A549 (cell line): ENCODE results near the gene TBC1D12. TPM values are rescaled to one million over a fixed set of nuclear protein-coding genes. Genes with fewer than 3 reads are reported as not detected.
A peak's percentile ranks its signal among the peaks of the same experiment; 100 is the strongest.

Source experiments
- ATAC-seq, 2 experiments: fragments of 200-7000 bp in 1 of 2; fragments of >200 bp in 1 of 2; cut with Nextera tagmentation in 1 of 2; cut with Tn5 transposase in 1 of 2; 3 replicates each; pipeline versions ENCODE4 v1.8.0 to v1.9.1; 2018 to 2020; ENCODE audit warnings: mild to moderate bottlenecking in 1 of 2, moderate library complexity in 1 of 2
- CTCF ChIA-PET: fragments of 300-600 bp; sonication (Branson Sonifier 250); formaldehyde crosslinking; extraction: SDS; loops from one replicate; lab custom pipeline; 2021; ENCODE audit warnings: antibody characterized with exemption, inconsistent platforms; lab: Yijun Ruan, JAX
- POLR2A ChIA-PET: fragments of 350-600 bp; formaldehyde crosslinking; extraction: SDS; loops from one replicate; lab custom pipeline; 2021; ENCODE audit warnings: antibody characterized with exemption, inconsistent platforms; lab: Yijun Ruan, JAX
- DNase-seq, 2 experiments: peaks; one replicate each; pipeline versions ENCODE4 v3.0.0 to v3.0.0-alpha.2; 2011 to 2016; ENCODE audit warnings: low read depth in 1 of 2, low spot score in 1 of 2
- FAIRE-seq: peaks from 2 replicates; lab custom pipeline; 2011; peaks lifted over from hg19 to GRCh38; lab: Jason Lieb, UNC
- H3K27ac ChIP-seq, 2 experiments: fragments of >200 bp; sonication (Bioruptor Twin); formaldehyde crosslinking; 3 replicates each; pipeline ENCODE4 v1.5.1; 2016 to 2017
- H3K4me1 ChIP-seq: fragments of >200 bp; sonication (Bioruptor Twin); formaldehyde crosslinking; 3 replicates; pipeline ENCODE4 v1.6.1; 2016
- H3K4me2 ChIP-seq: fragments of >200 bp; sonication (Bioruptor Twin); formaldehyde crosslinking; 3 replicates; pipeline ENCODE4 v1.6.1; 2016
- H3K4me3 ChIP-seq: fragments of >200 bp; sonication (Bioruptor Twin); formaldehyde crosslinking; 3 replicates; pipeline ENCODE4 v1.5.1; 2016
- H3K9me3 ChIP-seq: fragments of >200 bp; sonication (Bioruptor Twin); formaldehyde crosslinking; 3 replicates; pipeline ENCODE4 v1.6.1; 2016
- BCL3 ChIP-seq: fragments of >200 bp; sonication (Bioruptor Twin); formaldehyde crosslinking; IDR thresholded peaks from 3 replicates; pipeline ENCODE4 v1.6.1; 2016
- BHLHE40 ChIP-seq: IDR thresholded peaks from 2 replicates; pipeline ENCODE4 v1.6.1; 2012; ENCODE audit warnings: low read depth, low read length, inconsistent platforms
- CBX2 ChIP-seq: fragments of 200-600 bp; sonication (generic); IDR thresholded peaks from 2 replicates; pipeline ENCODE4 v1.6.1; 2016; ENCODE audit warnings: low read depth, mild to moderate bottlenecking, borderline replicate concordance
- CEBPB ChIP-seq, 2 experiments: fragments of >200 bp in 1 of 2; sonication (Bioruptor Twin) in 1 of 2; formaldehyde crosslinking in 1 of 2; IDR thresholded peaks; 2 replicates each; pipeline ENCODE4 v1.6.1; 2012 to 2016
- CHD2 ChIP-seq: fragments of 150-350 bp; IDR thresholded peaks from 2 replicates; pipeline ENCODE4 v1.6.1; 2014; ENCODE audit warnings: low read length; ENCODE audit not compliant: partially characterized antibody
- FOSB ChIP-seq: fragments of 250-450 bp; sonication (Bioruptor Pico); IDR thresholded peaks from 2 replicates; pipeline ENCODE4 v1.5.0; 2020; ENCODE audit warnings: mild to moderate bottlenecking, moderate library complexity
- HEYL ChIP-seq: fragments of 250-450 bp; sonication (Bioruptor Pico); IDR thresholded peaks from 2 replicates; pipeline ENCODE4 v1.8.0; 2021; ENCODE audit warnings: mild to moderate bottlenecking, moderate library complexity
- HOXA7 ChIP-seq: fragments of 250-450 bp; sonication (Bioruptor Pico); IDR thresholded peaks from 2 replicates; pipeline ENCODE4 v1.5.0; 2020; ENCODE audit warnings: mild to moderate bottlenecking, moderate library complexity
- HOXB5 ChIP-seq: fragments of 250-450 bp; sonication (Bioruptor Pico); IDR thresholded peaks from 2 replicates; pipeline ENCODE4 v1.5.0; 2020; ENCODE audit warnings: mild to moderate bottlenecking, moderate library complexity
- JUN ChIP-seq, 2 experiments: fragments of >200 bp; sonication (Bioruptor Twin); formaldehyde crosslinking; IDR thresholded peaks; 2 replicates in 1 of 2; 3 replicates in 1 of 2; pipeline ENCODE4 v1.6.1; 2016 to 2017
- JUNB ChIP-seq: fragments of >200 bp; sonication (Bioruptor Twin); formaldehyde crosslinking; IDR thresholded peaks from 2 replicates; pipeline ENCODE4 v1.6.1; 2016
- KDM1A ChIP-seq: fragments of 200-600 bp; sonication (generic); IDR thresholded peaks from 2 replicates; pipeline ENCODE4 v1.6.1; 2016; ENCODE audit warnings: low read depth, mild to moderate bottlenecking
- KDM5A ChIP-seq: fragments of 200-600 bp; sonication (generic); IDR thresholded peaks from 2 replicates; pipeline ENCODE4 v1.6.1; 2016; ENCODE audit warnings: antibody characterized with exemption, mild to moderate bottlenecking
- MAX ChIP-seq: IDR thresholded peaks from 2 replicates; pipeline ENCODE4 v1.6.1; 2012
- NFE2L2 ChIP-seq: fragments of 150-350 bp; conservative IDR thresholded peaks from 2 replicates; pipeline ENCODE4 v1.6.1; 2014; ENCODE audit warnings: low read length
- NR3C1 ChIP-seq: fragments of >200 bp; sonication (Bioruptor Twin); formaldehyde crosslinking; IDR thresholded peaks from 3 replicates; pipeline ENCODE4 v1.6.1; 2017
- RARB ChIP-seq: fragments of 250-450 bp; sonication (Bioruptor Pico); IDR thresholded peaks from 2 replicates; pipeline ENCODE4 v1.8.0; 2021; ENCODE audit warnings: mild to moderate bottlenecking, moderate library complexity
- REST ChIP-seq: fragments of 200-600 bp; sonication (generic); IDR thresholded peaks from 2 replicates; pipeline ENCODE4 v1.6.1; 2016; ENCODE audit warnings: antibody characterized with exemption, mild to moderate bottlenecking, moderate library complexity
- RNF2 ChIP-seq: fragments of 200-600 bp; sonication (generic); IDR thresholded peaks from 2 replicates; pipeline ENCODE4 v1.6.1; 2016; ENCODE audit warnings: low read depth, mild to moderate bottlenecking, antibody characterized with exemption, moderate library complexity, borderline replicate concordance
- TP53 ChIP-seq: fragments of 250-450 bp; sonication (Bioruptor Pico); IDR thresholded peaks from 2 replicates; pipeline ENCODE4 v1.5.0; 2021; ENCODE audit warnings: mild to moderate bottlenecking, moderate library complexity
- ZNF302 ChIP-seq: fragments of 250-450 bp; sonication (Bioruptor Pico); IDR thresholded peaks from 2 replicates; pipeline ENCODE4 v1.9.0; 2021; ENCODE audit warnings: inconsistent platforms, mild to moderate bottlenecking, moderate library complexity
- WGBS: methylation state at CpG from one replicate; pipeline ENCODE4 v1.1.6; 2017; ENCODE audit errors: missing lambda C conversion rate; 5-methylcytosine and 5-hydroxymethylcytosine counted together
- polyA plus RNA-seq, 4 experiments: library from polyadenylated mRNA; depleted of rRNA in 3 of 4; stranded (reverse); fragments of >200 nt; fragmentation: RNase III in 1 of 4; extraction: RNeasy Plus Mini Kit Qiagen cat#74134 plus additional on column Dnase treatment in 1 of 4; gene quantifications; 2 replicates in 3 of 4; 3 replicates in 1 of 4; pipeline ENCODE4 v1.2.3, GENCODE V29; 2011 to 2017

TBC1D12 gene
- polyA plus RNA-seq, 2 of the 4 experiments (the other 2 are of a cell fraction): 4.4 to 5.7 TPM

GRCh38 chr10:94481410-94481809, 79.1 kb downstream of the TBC1D12 start (continued):
- TF ChIP-seq REST (no peak), KDM5A (no peak), HEYL (CRISPR knock-in tag) (no peak)

- CTCF ChIA-PET: interaction anchor here (0.6 kb wide), 1 partner anchor 10 kb away, joined by 3 read pairs; no protein-coding TSS in a partner anchor
- no peak for FAIRE-seq
These were observed 81.6 kb downstream of the TBC1D12 start for GRCh38 chr10:94483970-94484369.

GRCh38 chr10:94485094-94485493, 82.8 kb downstream of the TBC1D12 start:
- 97% methylated on average over 1 of the region's 1 CpG for WGBS
- ATAC-seq (no peak), DNase-seq (no peak)

More at GRCh38 chr10:94483970-94484369, 81.6 kb downstream of the TBC1D12 start:
- Histone ChIP-seq H3K27ac (no peak overlapping the region), H3K4me2 (no peak overlapping the region), H3K4me1 (no peaks in the 10 kb centered on the region), H3K4me3 (no peak overlapping the region), H3K9me3 (peaks cover 16% of the 10 kb centered on the region)
- POLR2A ChIA-PET: no interaction called here
- TF ChIP-seq JUN (IDR thresholded peaks at IDR 0.05) (no peak), MAX (no peak), BCL3 (no peak), JUNB (no peak), HOXA7 (CRISPR knock-in tag) (no peak), CBX2 (no peak), ZNF302 (CRISPR knock-in tag) (no peak), FOSB (CRISPR knock-in tag) (no peak)
- 93% methylated on average over 4 of the region's 4 CpGs for WGBS
- DNase-seq (no peak), ATAC-seq (no peak)

GRCh38 chr10:94487575-94487974, 85.2 kb downstream of the TBC1D12 start:
- Histone ChIP-seq H3K9me3 (peaks cover 16% of the 10 kb centered on the region), H3K27ac (no peak overlapping the region), H3K4me2 (no peak overlapping the region), H3K4me3 (no peak overlapping the region), H3K4me1 (no peaks in the 10 kb centered on the region)
- no peak for TF ChIP-seq NR3C1
- FAIRE-seq (no peak), DNase-seq (no peak), ATAC-seq (no peak)
- POLR2A ChIA-PET: no interaction called here
- CTCF ChIA-PET: no interaction called here
- WGBS: 83% methylated on average over 3 of the region's 3 CpGs

More at GRCh38 chr10:94485094-94485493, 82.8 kb downstream of the TBC1D12 start:
- no peak overlapping the region for H3K4me2 ChIP-seq
- no peak for TF ChIP-seq CBX2
- TF ChIP-seq, all 56 proteins: peak for 0
- Histone ChIP-seq H3K9me3 (peaks cover 16% of the 10 kb centered on the region), H3K27ac (no peak overlapping the region), H3K4me1 (no peaks in the 10 kb centered on the region), H3K4me3 (no peak overlapping the region)
- POLR2A ChIA-PET: no interaction called here
- FAIRE-seq: peak; percentile 56
- CTCF ChIA-PET: no interaction called here

GRCh38 chr10:94489107-94489506, 86.8 kb downstream of the TBC1D12 start:
- CTCF ChIA-PET: interaction anchor here (0.9 kb wide), 1 partner anchor 31 kb away, joined by 5 read pairs; no protein-coding TSS in a partner anchor
- H3K4me1 ChIP-seq: no peaks in the 10 kb centered on the region
- no peak for ATAC-seq
- POLR2A ChIA-PET: no interaction called here
- H3K4me3 ChIP-seq: no peak overlapping the region
- 95% methylated on average over 4 of the region's 4 CpGs for WGBS
- no peak overlapping the region for H3K4me2 ChIP-seq
- H3K9me3 ChIP-seq: peaks cover 9% of the 10 kb centered on the region; the same call in 1 of the 3 replicates
- no peak for DNase-seq
- no peak for FAIRE-seq
- H3K27ac ChIP-seq: no peak overlapping the region
- TF ChIP-seq RNF2 (no peak), TP53 (no peak), CEBPB (IDR thresholded peaks at IDR 0.05) (no peak), JUNB (no peak), BHLHE40 (no peak), BCL3 (no peak), NFE2L2 (no peak), CHD2 (no peak), KDM1A (no peak), HOXB5 (CRISPR knock-in tag) (no peak), HOXA7 (CRISPR knock-in tag) (no peak), RARB (CRISPR knock-in tag) (no peak)
